Ammon's horn (tissue), 1 donor: Measurements from ENCODE around the gene LIPC.
"Not testable (repeated sequence)": the region's sequence is repeated elsewhere in the genome, so short reads cannot be mapped to it uniquely, and the experiment has no call there.

Experiments used
- DNase-seq: peaks from one replicate; pipeline ENCODE4 v3.0.0-alpha.2; 2016; ENCODE audit warnings: low spot score

Gene LIPC

DNA sequence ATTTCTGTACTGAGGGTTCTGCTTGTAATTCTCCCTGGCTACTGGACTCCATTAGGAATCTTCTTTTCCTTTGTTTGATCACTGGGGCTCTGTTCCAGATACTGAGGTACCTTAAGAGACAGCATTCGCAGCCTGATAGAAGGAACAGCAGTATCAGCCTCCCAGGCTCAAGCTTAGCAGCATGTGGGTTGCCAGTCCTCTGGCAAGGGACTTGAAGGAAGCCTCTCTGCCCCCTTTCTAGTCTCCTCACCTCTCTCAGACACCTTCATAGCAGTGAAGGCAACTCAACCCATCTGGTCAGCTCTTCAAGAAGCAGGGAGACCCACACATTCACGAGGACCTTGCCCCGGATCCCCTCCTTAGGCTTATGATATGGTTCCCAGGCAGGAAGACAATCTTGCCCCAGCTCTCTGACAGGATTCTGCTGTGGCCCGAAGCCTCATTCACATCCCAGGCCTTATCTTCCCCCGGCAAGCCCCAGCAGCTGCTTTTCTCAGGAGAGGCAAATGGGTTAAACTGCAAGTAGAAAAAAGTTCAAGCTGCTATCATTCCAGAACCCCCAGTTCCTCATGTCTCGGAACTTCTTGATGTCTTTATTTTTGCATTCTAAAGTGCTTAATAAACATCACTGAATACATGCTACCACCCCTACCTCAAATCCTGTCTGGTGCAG is 153.1 kb downstream of the LIPC start:
- DNase-seq: no peak

DNA sequence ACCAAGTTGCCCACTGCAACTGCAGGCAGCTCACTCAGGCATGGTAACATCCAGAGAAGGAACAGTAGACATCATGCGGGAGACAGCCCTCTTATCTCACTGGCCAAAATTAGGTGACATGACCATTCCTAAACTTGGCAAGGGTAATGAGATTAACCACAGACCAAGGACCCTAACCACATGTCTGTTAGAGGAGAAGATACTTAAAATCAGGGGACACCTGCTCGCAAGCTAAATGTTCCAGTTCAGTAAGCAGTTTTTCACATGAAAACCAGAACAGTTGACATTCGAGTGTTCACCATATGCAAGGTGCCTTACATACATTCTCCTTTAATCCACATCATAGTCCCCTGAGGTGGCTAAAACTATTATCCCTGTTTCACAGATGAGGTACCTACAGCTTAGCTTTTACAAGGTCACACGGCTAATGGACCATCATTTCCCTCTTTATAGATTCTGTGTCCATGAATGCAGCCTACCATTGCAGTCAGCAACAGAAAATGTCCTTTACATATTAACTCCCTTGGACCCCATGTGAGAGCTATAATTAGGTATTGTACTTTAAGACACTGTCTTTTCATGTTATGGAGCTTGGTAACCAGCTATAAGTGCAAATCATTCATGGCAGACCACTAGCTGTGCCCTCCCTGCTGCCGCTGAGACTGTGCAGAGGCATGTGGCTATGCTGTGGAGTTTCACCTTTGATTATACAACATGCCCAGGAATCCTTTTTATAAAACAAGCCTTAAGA is 154.1 kb downstream of the LIPC start:
- DNase-seq: no peak

GRCh38 chr15:58587486-58587885 is 155.7 kb downstream of the LIPC start:
- DNase-seq: no peak

- DNase-seq: no peak
These were observed 156.3 kb downstream of the LIPC start for GRCh38 chr15:58588096-58588495.

DNA sequence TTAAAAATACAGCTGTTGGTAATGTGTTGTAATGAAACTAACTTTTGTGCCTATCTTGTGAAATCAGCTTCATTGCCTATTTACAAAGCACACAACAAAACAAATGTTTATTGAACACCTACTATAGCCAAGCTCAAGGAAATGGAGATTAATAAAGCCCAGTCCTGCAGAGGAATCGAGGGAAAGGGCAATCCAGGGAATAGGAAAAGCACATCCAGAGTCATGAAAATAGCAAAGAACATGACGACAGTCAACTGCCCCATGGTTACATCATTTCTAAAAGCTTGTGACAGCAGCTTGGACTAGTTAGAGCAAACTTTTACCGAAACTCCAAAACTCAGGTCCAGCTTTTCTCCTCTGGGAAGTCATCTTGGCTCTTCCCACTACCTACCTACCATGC is 157.3 kb downstream of the LIPC start:
- no peak for DNase-seq

- DNase-seq: no peak
These were observed 158.4 kb downstream of the LIPC start for GRCh38 chr15:58590236-58590635.

DNA sequence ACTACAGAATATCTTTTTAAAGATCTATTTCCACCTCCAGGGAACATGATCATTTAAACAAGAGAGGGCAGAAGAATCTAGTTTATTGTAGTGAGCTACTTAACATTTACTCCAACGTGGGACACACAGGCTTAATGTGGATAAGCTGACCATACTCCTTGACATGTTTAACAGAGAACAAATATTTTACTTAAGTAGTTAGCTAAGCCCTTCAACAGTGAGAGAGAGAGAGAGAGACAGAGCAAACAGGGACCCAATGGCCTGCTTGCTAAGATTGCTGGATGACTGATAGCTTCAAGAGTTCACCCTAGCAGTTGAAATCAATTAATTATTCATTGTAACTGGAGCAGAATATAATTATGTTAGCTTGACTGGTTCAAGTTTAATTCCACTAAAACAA is 159.1 kb downstream of the LIPC start:
- no peak for DNase-seq

GRCh38 chr15:58593870-58594269 is 162.1 kb downstream of the LIPC start:
- no peak for DNase-seq

- DNase-seq: no peak
These were observed 163.1 kb downstream of the LIPC start for GRCh38 chr15:58594898-58595297.

DNA sequence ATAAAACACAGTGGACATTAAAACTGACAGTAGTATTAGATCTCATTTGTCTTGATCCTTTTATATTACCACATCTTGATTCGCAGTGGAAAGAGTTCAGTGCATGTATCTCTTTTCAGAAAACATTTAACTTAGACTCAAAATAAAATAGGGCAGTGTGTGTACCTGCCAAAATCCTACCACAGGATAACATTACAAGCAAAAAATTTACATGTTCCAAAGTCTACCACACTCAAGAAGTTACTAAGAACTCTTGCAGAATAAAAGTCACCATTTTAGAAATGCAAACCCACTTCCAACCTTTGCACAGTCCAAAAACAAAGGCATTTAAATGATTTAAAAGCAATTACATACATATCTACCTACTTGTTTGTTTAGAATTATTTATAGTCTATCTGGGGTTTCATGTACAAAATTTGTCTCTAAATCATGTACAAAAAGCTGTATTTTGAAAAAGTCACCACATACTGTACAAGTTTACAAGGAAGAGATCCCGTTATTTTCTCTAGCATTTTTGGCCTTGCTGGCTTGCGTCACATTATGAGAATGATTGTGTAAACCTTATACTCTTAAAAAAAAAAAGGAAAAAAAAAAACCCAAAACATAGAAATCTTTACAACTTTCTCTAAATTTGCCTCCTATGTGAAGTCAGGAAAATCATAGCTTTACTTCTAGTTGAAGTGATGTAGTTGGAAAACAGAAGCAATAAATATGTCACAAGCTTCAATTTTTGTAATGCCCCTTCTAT is 163.9 kb downstream of the LIPC start:
- no peak for DNase-seq

- no peak for DNase-seq
These were observed 166.4 kb downstream of the LIPC start for GRCh38 chr15:58597943-58598828.

GRCh38 chr15:58598829-58599210 is 167.0 kb downstream of the LIPC start:
- DNase-seq: no peak

- DNase-seq: no peak
These were observed 171.0 kb downstream of the LIPC start for GRCh38 chr15:58602823-58603222.

DNA sequence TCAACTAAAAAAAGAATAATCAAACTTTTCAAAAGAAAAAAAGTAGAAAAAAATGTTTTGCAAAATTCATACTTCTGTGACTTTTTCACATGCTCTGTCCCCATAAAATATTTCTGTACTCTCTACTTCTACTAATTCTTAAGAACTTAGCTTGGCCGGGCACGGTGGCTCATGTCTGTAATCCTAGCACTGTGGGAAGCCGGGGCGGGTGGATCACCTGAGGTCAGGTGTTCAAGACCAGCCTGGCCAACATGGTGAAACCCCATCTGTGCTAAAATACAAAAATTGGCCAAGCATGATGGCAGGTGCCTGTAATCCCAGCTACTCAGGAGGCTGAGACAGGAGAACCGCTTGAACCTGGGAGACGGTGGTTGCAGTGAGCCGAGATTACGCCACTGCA is 172.1 kb downstream of the LIPC start:
- not testable (repeated sequence) for DNase-seq

- DNase-seq: no peak
These were observed 172.7 kb downstream of the LIPC start for GRCh38 chr15:58604455-58604923.

- no peak for DNase-seq
These were observed 174.2 kb downstream of the LIPC start for GRCh38 chr15:58605931-58606530.

GRCh38 chr15:58606577-58607080 is 174.8 kb downstream of the LIPC start:
- no peak for DNase-seq

DNA sequence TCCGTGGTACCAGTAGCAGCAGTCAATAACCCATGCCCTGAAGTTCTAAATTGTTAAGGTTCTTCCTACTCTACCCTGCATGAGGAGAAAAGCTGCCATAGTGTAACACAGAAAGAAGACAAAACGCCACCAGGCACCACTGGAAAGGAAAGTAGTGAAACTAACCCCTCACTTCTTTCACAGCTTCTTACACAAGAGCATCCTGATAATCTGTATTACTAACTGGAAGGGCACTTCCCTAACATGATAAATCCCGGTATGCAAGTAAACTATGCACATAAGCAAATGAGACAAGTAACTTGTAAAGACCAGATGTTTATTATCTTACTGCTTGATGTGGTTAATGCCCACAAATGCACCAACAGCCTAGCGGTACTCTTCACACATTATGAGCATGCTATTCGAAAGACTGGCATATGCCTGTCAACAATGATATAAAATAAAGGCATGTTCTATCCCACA is 176.4 kb downstream of the LIPC start:
- DNase-seq: no peak

- DNase-seq: no peak
These were observed 176.9 kb downstream of the LIPC start for GRCh38 chr15:58608711-58609110.

DNA sequence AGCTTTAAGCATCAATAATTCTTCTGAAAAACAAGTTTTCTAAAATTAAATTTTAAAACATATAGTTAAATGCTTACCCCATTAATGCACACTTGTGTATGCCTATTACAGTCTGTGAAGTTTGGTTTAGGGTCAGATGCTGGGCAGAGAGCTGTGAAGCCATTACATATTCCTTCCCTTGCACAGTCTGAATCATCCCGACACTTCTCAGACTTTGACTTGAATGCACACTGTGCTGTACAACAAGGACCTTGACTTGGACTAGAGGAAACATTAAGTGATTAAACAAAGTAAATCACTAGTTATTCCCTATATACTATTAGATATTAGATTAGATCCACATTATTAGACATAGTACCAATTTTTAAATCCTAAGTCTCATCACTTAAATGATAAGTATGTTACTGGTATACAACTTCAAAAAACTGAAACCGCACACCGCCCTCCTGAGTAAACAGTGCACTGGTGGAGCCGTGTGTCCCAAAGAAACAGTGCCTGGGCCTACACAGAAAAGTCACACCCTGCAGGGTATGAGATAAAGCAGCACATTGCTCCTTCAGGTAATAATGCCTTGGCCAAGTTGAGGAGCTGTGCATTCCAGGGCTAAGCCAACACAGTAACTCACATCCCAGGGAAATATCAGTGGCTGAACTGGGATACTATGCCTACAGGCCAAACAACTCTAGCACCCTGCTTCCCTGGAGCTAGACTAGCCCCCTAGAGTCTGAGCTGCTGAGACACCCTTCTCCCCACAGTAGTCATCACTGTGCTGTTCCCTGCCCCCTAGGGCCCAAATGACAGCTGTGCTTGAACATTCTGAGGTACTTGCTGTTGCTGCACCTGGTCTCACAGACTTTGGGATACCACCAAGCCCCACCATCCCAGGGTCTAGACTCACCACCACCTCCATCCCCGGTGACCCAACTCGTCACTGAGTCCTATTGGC is 180.2 kb downstream of the LIPC start:
- DNase-seq: no peak
